Breast epithelium (tissue), 4 donors: ENCODE results near the gene EPHA4. TPM values are rescaled to one million over a fixed set of nuclear protein-coding genes. Genes with fewer than 3 reads are reported as not detected.

ENCODE experiments used
- DNase-seq, 2 donors: peaks; one replicate each; pipeline ENCODE4 v3.0.0-alpha.2; 2019; ENCODE audit warnings: low spot score in 2 of 2
- H3K27ac ChIP-seq, 2 donors: fragments of 200-600 bp; sonication (generic) in 1 of 2; one replicate each; pipeline ENCODE4 v1.5.1; 2016 to 2019; ENCODE audit warnings: mild to moderate bottlenecking in 1 of 2
- H3K27me3 ChIP-seq, 2 donors: fragments of 200-600 bp; sonication (generic) in 1 of 2; one replicate each; pipeline versions ENCODE4 v1.5.1 to v1.6.0; 2017 to 2019; ENCODE audit warnings: control low read depth in 1 of 2, mild to moderate bottlenecking in 1 of 2
- H3K36me3 ChIP-seq: fragments of 200-600 bp; one replicate; pipeline ENCODE4 v1.5.1; 2019
- H3K4me1 ChIP-seq, 2 donors: fragments of 200-600 bp; sonication (generic); one replicate each; pipeline ENCODE4 v1.5.1; 2016 to 2019; ENCODE audit warnings: control low read depth in 1 of 2
- H3K4me3 ChIP-seq, 3 donors: fragments of 200-600 bp; sonication (generic); 1 replicate in 2 of 3; 2 replicates in 1 of 3; pipeline ENCODE4 v1.5.1; 2016 to 2019; ENCODE audit warnings: mild to moderate bottlenecking in 3 of 3, moderate library complexity in 2 of 3
- H3K9me3 ChIP-seq, 2 donors: fragments of 200-600 bp; sonication (generic) in 1 of 2; one replicate each; pipeline ENCODE4 v1.5.1; 2016 to 2019; ENCODE audit warnings: control low read depth in 1 of 2
- CTCF ChIP-seq, 3 donors: fragments of 450-650 bp; IDR thresholded peaks; one replicate each; pipeline ENCODE4 v1.5.1; 2016 to 2017; ENCODE audit warnings: antibody characterized with exemption in 3 of 3, mild to moderate bottlenecking in 3 of 3, moderate library complexity in 3 of 3
- POLR2A ChIP-seq: fragments of 450-650 bp; IDR thresholded peaks from one replicate; pipeline ENCODE4 v1.6.1; 2016; ENCODE audit warnings: antibody characterized with exemption, mild to moderate bottlenecking, moderate library complexity
- POLR2AphosphoS5 ChIP-seq, 3 donors: sonication (generic); formaldehyde crosslinking; IDR thresholded peaks; one replicate each; pipeline ENCODE4 v1.6.1; 2017; ENCODE audit warnings: antibody characterized with exemption in 3 of 3
- intact Hi-C: fragments of 100-400 bp; cut with DNase I; formaldehyde crosslinking; loops from one replicate; pipeline ENCODE4 v1.15.1; 2023; ENCODE audit warnings: low total_unique reads
- total RNA-seq, 3 donors: library from RNA; depleted of rRNA; stranded (reverse); fragments of >200 nt; gene quantifications; one replicate each; pipeline ENCODE4 v1.1.0, GENCODE V29; 2016

Gene EPHA4
- total RNA-seq, 3 donors from 2014 or later: 12.8 to 44.2 (median 18.6) TPM

- Histone ChIP-seq H3K4me3 (no peak overlapping the region), H3K36me3 (no peaks in the 10 kb centered on the region), H3K4me1 (no peaks in the 10 kb centered on the region), H3K27me3 (no peaks in the 10 kb centered on the region), H3K27ac (no peak overlapping the region), H3K9me3 (no peaks in the 10 kb centered on the region)
- DNase-seq: no peak
- intact Hi-C loops: no loop called here
- no peak for TF ChIP-seq POLR2A
- no peak for TF ChIP-seq POLR2AphosphoS5 (IDR thresholded peaks at IDR 0.05)
- TF ChIP-seq CTCF (IDR thresholded peaks at IDR 0.05): no peak
These were observed 105.4 kb downstream of the EPHA4 start for GRCh38 chr2:221466744-221467143.

- intact Hi-C loops: no loop called here
- no peaks in the 10 kb centered on the region for H3K36me3 ChIP-seq
- no peak overlapping the region for H3K4me3 ChIP-seq
- no peaks in the 10 kb centered on the region for H3K9me3 ChIP-seq
- no peaks in the 10 kb centered on the region for H3K27me3 ChIP-seq
- no peaks in the 10 kb centered on the region for H3K4me1 ChIP-seq
- H3K27ac ChIP-seq: no peak overlapping the region
- no peak for TF ChIP-seq POLR2AphosphoS5 (IDR thresholded peaks at IDR 0.05)
- TF ChIP-seq POLR2A: no peak
- TF ChIP-seq CTCF (IDR thresholded peaks at IDR 0.05): no peak
- DNase-seq: no peak
These were observed 106.3 kb downstream of the EPHA4 start for GRCh38 chr2:221465776-221466175.

GRCh38 chr2:221464971-221465370, 107.1 kb downstream of the EPHA4 start:
- Histone ChIP-seq H3K4me1 (no peaks in the 10 kb centered on the region), H3K27me3 (no peaks in the 10 kb centered on the region), H3K27ac (no peak overlapping the region), H3K36me3 (no peaks in the 10 kb centered on the region), H3K4me3 (no peak overlapping the region), H3K9me3 (no peaks in the 10 kb centered on the region)
- intact Hi-C loops: no loop called here
- TF ChIP-seq CTCF (IDR thresholded peaks at IDR 0.05) (no peak), POLR2AphosphoS5 (IDR thresholded peaks at IDR 0.05) (no peak), POLR2A (no peak)
- DNase-seq: no peak

GRCh38 chr2:221463241-221463896, 108.7 kb downstream of the EPHA4 start:
- no peak for TF ChIP-seq POLR2A
- TF ChIP-seq POLR2AphosphoS5 (IDR thresholded peaks at IDR 0.05): no peak
- TF ChIP-seq CTCF (IDR thresholded peaks at IDR 0.05): no peak
- no peak for DNase-seq
- Histone ChIP-seq H3K9me3 (no peaks in the 10 kb centered on the region), H3K27ac (no peak overlapping the region), H3K27me3 (no peaks in the 10 kb centered on the region), H3K36me3 (no peaks in the 10 kb centered on the region), H3K4me1 (no peaks in the 10 kb centered on the region), H3K4me3 (no peak overlapping the region)
- intact Hi-C loops: no loop called here

GRCh38 chr2:221461901-221462300, 110.2 kb downstream of the EPHA4 start:
- TF ChIP-seq POLR2A: no peak
- no peak for TF ChIP-seq CTCF (IDR thresholded peaks at IDR 0.05)
- no peak for TF ChIP-seq POLR2AphosphoS5 (IDR thresholded peaks at IDR 0.05)
- no peak for DNase-seq
- H3K4me1 ChIP-seq: no peaks in the 10 kb centered on the region
- no peaks in the 10 kb centered on the region for H3K27me3 ChIP-seq
- H3K9me3 ChIP-seq: no peaks in the 10 kb centered on the region
- intact Hi-C loops: no loop called here
- H3K4me3 ChIP-seq: no peak overlapping the region
- no peak overlapping the region for H3K27ac ChIP-seq
- H3K36me3 ChIP-seq: no peaks in the 10 kb centered on the region
